Body of pancreas (tissue), 4 donors: ENCODE data around the gene CYP46A1.

Experiments
- POLR2A ChIP-seq, 3 donors: fragments of 450-650 bp; IDR thresholded peaks; one replicate each; pipeline ENCODE4 v1.6.1; 2016; ENCODE audit warnings: antibody characterized with exemption in 3 of 3, mild to moderate bottlenecking in 2 of 3
- TF ChIP-seq, protein P1 (sequence below), 7 experiments: fragments of 450-650 bp in 4 of 7; fragments of 200-600 bp in 3 of 7; sonication (generic) in 3 of 7; IDR thresholded peaks; one replicate each; pipeline ENCODE4 v1.5.1; 2016 to 2019; ENCODE audit warnings: antibody characterized with exemption in 7 of 7

DNA sequence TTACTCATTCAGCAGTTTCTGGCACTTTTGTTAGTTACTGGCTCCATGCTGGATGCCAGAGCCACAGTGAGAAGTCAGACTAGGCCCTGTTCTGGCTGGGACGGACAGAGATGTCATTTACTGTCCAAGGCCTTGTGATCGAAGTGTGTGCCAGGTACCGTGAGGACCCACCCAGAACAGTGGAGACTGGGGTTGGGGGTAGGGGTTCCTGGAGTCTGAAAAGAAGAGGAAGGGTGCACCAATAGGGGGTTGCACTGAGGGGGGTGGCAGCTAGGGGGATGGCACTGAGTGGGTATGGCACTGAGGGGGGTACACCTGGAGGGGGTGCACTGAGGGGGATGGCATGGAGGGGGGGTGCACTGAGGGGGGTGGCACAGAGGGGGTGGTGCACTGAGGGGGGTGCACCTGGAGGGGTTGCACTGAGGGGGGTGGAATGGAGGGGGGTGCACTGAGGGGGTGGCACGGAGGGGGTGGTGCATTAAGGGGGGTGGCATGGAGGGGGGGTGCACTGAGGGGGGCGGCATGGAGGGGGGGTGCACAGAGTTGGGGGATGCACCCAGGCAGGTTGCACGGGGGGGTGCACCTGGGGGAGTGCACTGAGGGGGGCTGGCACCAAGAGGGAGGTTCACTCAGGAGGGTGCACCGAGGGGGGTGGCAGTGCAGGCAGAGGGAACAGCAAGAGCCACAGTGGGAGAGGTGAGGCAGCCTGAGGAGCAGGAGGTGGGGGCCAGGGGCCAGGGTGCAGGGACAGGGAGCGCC, 10.6 kb upstream of the CYP46A1 start:
- TF ChIP-seq POLR2A (IDR thresholded peaks at IDR 0.05): no peak
- TF ChIP-seq, protein P1, sequence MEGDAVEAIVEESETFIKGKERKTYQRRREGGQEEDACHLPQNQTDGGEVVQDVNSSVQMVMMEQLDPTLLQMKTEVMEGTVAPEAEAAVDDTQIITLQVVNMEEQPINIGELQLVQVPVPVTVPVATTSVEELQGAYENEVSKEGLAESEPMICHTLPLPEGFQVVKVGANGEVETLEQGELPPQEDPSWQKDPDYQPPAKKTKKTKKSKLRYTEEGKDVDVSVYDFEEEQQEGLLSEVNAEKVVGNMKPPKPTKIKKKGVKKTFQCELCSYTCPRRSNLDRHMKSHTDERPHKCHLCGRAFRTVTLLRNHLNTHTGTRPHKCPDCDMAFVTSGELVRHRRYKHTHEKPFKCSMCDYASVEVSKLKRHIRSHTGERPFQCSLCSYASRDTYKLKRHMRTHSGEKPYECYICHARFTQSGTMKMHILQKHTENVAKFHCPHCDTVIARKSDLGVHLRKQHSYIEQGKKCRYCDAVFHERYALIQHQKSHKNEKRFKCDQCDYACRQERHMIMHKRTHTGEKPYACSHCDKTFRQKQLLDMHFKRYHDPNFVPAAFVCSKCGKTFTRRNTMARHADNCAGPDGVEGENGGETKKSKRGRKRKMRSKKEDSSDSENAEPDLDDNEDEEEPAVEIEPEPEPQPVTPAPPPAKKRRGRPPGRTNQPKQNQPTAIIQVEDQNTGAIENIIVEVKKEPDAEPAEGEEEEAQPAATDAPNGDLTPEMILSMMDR (IDR thresholded peaks at IDR 0.05): no peak
